HCT116 (cell line): ENCODE data around the gene CCDC192.

Experiments used
- EZH2 ChIP-seq: fragments of 200-600 bp; sonication (generic); IDR thresholded peaks from 2 replicates; pipeline ENCODE4 v1.6.1; 2017; ENCODE audit warnings: antibody characterized with exemption, mixed run types
- EZH2phosphoT487 ChIP-seq: fragments of 200-600 bp; IDR thresholded peaks from 2 replicates; pipeline ENCODE4 v1.6.1; 2018; ENCODE audit warnings: antibody characterized with exemption, borderline replicate concordance
- FOSL1 ChIP-seq: IDR thresholded peaks from 2 replicates; pipeline ENCODE4 v1.6.1; 2012; ENCODE audit warnings: low read depth
- POLR2A ChIP-seq: IDR thresholded peaks from 2 replicates; pipeline ENCODE4 v1.7.0; 2011; ENCODE audit warnings: borderline replicate concordance; ENCODE audit not compliant: insufficient read depth, insufficient read length; ENCODE audit errors: extremely low read depth
- POLR2AphosphoS5 ChIP-seq: IDR thresholded peaks from 2 replicates; pipeline ENCODE4 v1.6.1; 2011; ENCODE audit warnings: mild to moderate bottlenecking, low read depth, low read length, moderate library complexity
- RAD21 ChIP-seq: IDR thresholded peaks from 2 replicates; pipeline ENCODE4 v1.6.1; 2012; ENCODE audit warnings: low read depth, mild to moderate bottlenecking
- SIN3A ChIP-seq: IDR thresholded peaks from 2 replicates; pipeline ENCODE4 v1.6.1; 2012; ENCODE audit warnings: low read depth
- SP1 ChIP-seq: IDR thresholded peaks from 2 replicates; pipeline ENCODE4 v1.6.1; 2012; ENCODE audit warnings: low read depth
- SRF ChIP-seq: IDR thresholded peaks from 2 replicates; pipeline ENCODE4 v1.6.1; 2012; ENCODE audit warnings: low read depth
- ZNF274 ChIP-seq: fragments of 200-500 bp; sonication (Bioruptor generic); IDR thresholded peaks from 2 replicates; pipeline ENCODE4 v1.6.1; 2014; ENCODE audit warnings: mild to moderate bottlenecking, low read depth, low read length, inconsistent platforms
- TF ChIP-seq, protein P1 (sequence below), 3 experiments: fragments of 200-600 bp in 1 of 3; sonication (generic) in 1 of 3; IDR thresholded peaks in 2 of 3; conservative IDR thresholded peaks in 1 of 3; 2 replicates each; pipeline ENCODE4 v1.5.1; 2012 to 2017; ENCODE audit warnings: low read depth in 2 of 3, low read length in 2 of 3, antibody characterized with exemption in 1 of 3, borderline replicate concordance in 1 of 3, control low read depth in 1 of 3, mild to moderate bottlenecking in 1 of 3, mixed read lengths in 1 of 3, mixed run types in 1 of 3, moderate library complexity in 1 of 3; ENCODE audit not compliant: insufficient read depth in 1 of 3
- TF ChIP-seq, protein P2 (sequence below): IDR thresholded peaks from 2 replicates; pipeline ENCODE4 v1.6.1; 2011; ENCODE audit warnings: mild to moderate bottlenecking, low read length, moderate library complexity; ENCODE audit not compliant: insufficient replicate concordance; ENCODE audit errors: extremely low read depth
- TF ChIP-seq, protein P3 (sequence below): IDR thresholded peaks from 2 replicates; pipeline ENCODE4 v1.6.1; 2012; ENCODE audit warnings: low read depth

DNA sequence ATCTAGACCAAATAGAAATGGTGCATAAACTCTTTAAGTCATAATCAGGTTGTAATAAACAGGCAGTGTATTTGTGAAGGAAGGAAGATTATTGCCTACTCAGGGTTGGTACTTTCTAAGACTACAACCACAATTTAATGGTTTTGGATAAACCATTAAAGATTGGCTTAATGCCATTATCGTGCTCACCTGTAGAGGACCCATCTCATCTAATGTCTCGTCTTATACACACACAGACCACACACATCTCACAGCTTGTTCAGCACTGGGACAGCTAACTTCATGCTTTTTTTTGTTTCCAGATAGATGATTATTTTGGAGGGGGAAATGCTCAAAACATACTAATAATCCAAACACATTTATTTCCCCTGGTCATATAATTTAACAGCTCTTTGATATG, 204.7 kb downstream of the CCDC192 start:
- TF ChIP-seq, protein P1, sequence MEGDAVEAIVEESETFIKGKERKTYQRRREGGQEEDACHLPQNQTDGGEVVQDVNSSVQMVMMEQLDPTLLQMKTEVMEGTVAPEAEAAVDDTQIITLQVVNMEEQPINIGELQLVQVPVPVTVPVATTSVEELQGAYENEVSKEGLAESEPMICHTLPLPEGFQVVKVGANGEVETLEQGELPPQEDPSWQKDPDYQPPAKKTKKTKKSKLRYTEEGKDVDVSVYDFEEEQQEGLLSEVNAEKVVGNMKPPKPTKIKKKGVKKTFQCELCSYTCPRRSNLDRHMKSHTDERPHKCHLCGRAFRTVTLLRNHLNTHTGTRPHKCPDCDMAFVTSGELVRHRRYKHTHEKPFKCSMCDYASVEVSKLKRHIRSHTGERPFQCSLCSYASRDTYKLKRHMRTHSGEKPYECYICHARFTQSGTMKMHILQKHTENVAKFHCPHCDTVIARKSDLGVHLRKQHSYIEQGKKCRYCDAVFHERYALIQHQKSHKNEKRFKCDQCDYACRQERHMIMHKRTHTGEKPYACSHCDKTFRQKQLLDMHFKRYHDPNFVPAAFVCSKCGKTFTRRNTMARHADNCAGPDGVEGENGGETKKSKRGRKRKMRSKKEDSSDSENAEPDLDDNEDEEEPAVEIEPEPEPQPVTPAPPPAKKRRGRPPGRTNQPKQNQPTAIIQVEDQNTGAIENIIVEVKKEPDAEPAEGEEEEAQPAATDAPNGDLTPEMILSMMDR (IDR thresholded peaks at IDR 0.05 in 2 of 3, conservative IDR thresholded peaks at IDR 0.05 in 1 of 3; ENCODE audit: borderline replicate concordance in 1 of 3, insufficient read depth in 1 of 3, low read depth in 2 of 3, low read length in 2 of 3): no peak
- TF ChIP-seq SRF (no peak), POLR2A (no peak), SP1 (no peak), EZH2 (no peak), RAD21 (no peak), EZH2phosphoT487 (no peak), SIN3A (no peak), FOSL1 (no peak), POLR2AphosphoS5 (no peak), ZNF274 (no peak)
- TF ChIP-seq, protein P2, sequence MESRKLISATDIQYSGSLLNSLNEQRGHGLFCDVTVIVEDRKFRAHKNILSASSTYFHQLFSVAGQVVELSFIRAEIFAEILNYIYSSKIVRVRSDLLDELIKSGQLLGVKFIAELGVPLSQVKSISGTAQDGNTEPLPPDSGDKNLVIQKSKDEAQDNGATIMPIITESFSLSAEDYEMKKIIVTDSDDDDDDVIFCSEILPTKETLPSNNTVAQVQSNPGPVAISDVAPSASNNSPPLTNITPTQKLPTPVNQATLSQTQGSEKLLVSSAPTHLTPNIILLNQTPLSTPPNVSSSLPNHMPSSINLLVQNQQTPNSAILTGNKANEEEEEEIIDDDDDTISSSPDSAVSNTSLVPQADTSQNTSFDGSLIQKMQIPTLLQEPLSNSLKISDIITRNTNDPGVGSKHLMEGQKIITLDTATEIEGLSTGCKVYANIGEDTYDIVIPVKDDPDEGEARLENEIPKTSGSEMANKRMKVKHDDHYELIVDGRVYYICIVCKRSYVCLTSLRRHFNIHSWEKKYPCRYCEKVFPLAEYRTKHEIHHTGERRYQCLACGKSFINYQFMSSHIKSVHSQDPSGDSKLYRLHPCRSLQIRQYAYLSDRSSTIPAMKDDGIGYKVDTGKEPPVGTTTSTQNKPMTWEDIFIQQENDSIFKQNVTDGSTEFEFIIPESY: no peak
- TF ChIP-seq, protein P3, sequence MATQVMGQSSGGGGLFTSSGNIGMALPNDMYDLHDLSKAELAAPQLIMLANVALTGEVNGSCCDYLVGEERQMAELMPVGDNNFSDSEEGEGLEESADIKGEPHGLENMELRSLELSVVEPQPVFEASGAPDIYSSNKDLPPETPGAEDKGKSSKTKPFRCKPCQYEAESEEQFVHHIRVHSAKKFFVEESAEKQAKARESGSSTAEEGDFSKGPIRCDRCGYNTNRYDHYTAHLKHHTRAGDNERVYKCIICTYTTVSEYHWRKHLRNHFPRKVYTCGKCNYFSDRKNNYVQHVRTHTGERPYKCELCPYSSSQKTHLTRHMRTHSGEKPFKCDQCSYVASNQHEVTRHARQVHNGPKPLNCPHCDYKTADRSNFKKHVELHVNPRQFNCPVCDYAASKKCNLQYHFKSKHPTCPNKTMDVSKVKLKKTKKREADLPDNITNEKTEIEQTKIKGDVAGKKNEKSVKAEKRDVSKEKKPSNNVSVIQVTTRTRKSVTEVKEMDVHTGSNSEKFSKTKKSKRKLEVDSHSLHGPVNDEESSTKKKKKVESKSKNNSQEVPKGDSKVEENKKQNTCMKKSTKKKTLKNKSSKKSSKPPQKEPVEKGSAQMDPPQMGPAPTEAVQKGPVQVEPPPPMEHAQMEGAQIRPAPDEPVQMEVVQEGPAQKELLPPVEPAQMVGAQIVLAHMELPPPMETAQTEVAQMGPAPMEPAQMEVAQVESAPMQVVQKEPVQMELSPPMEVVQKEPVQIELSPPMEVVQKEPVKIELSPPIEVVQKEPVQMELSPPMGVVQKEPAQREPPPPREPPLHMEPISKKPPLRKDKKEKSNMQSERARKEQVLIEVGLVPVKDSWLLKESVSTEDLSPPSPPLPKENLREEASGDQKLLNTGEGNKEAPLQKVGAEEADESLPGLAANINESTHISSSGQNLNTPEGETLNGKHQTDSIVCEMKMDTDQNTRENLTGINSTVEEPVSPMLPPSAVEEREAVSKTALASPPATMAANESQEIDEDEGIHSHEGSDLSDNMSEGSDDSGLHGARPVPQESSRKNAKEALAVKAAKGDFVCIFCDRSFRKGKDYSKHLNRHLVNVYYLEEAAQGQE: no peak
